GM23338 (cell line): ENCODE results near the gene KIF17. TPM values are rescaled to one million over a fixed set of nuclear protein-coding genes. Genes with fewer than 3 reads are reported as not detected.

Source experiments
- ATAC-seq: fragments of 200-7000 bp; cut with Tn5 transposase; 3 replicates; pipeline ENCODE4 v1.9.1; 2020
- DNase-seq: peaks from one replicate; pipeline ENCODE4 v3.0.0-alpha.2; 2015; ENCODE audit warnings: low spot score
- H2AFZ ChIP-seq: fragments of 200-600 bp; sonication (generic); 2 replicates; pipeline ENCODE4 v1.8.0; 2016; ENCODE audit warnings: antibody characterized with exemption, mild to moderate bottlenecking, moderate library complexity
- H3F3A ChIP-seq: fragments of 200-600 bp; sonication (generic); replicated peaks from 2 replicates; pipeline ENCODE4 v1.8.0; 2017; ENCODE audit warnings: antibody characterized with exemption, mixed run types, low read depth
- H3K27ac ChIP-seq: fragments of 200-600 bp; sonication (generic); 2 replicates; pipeline ENCODE4 v1.6.1; 2016; ENCODE audit warnings: low read depth
- H3K27me3 ChIP-seq: fragments of 200-600 bp; sonication (generic); 2 replicates; pipeline ENCODE4 v1.8.0; 2016; ENCODE audit warnings: mild to moderate bottlenecking, mixed run types, moderate library complexity; ENCODE audit not compliant: insufficient read depth
- H3K36me3 ChIP-seq: fragments of 200-600 bp; sonication (generic); 2 replicates; pipeline ENCODE4 v1.8.0; 2016; ENCODE audit warnings: mild to moderate bottlenecking; ENCODE audit not compliant: insufficient read depth
- H3K4me1 ChIP-seq: fragments of 200-600 bp; sonication (generic); 2 replicates; pipeline ENCODE4 v1.8.0; 2016; ENCODE audit warnings: mild to moderate bottlenecking, moderate library complexity; ENCODE audit not compliant: insufficient read depth
- H3K4me2 ChIP-seq: fragments of 200-600 bp; sonication (generic); 2 replicates; pipeline ENCODE4 v1.7.1; 2017; ENCODE audit warnings: mixed run types
- H3K4me3 ChIP-seq: fragments of 200-600 bp; sonication (generic); 2 replicates; pipeline ENCODE4 v1.6.1; 2016; ENCODE audit warnings: mixed run types
- H3K79me2 ChIP-seq: fragments of 200-600 bp; sonication (generic); replicated peaks from 2 replicates; pipeline ENCODE4 v1.8.0; 2017; ENCODE audit warnings: mild to moderate bottlenecking; ENCODE audit not compliant: insufficient read depth
- H3K9me2 ChIP-seq: fragments of 200-600 bp; sonication (generic); 2 replicates; pipeline ENCODE4 v1.8.0; 2017; ENCODE audit not compliant: insufficient read depth
- H4K20me1 ChIP-seq: fragments of 200-600 bp; sonication (generic); replicated peaks from 2 replicates; pipeline ENCODE4 v1.8.0; 2017; ENCODE audit warnings: mild to moderate bottlenecking; ENCODE audit not compliant: insufficient read depth
- H3K27ac Mint-ChIP-seq: 2 replicates; pipeline ENCODE4 v1.8.0; 2020; ENCODE audit warnings: inconsistent platforms, mild to moderate bottlenecking, moderate library complexity, mixed read lengths
- H3K27me3 Mint-ChIP-seq: 3 replicates; pipeline ENCODE4 v1.8.0; 2022; ENCODE audit warnings: low read depth, mild to moderate bottlenecking, moderate library complexity, mixed read lengths, inconsistent platforms; ENCODE audit not compliant: insufficient read depth, poor library complexity
- H3K36me3 Mint-ChIP-seq: 3 replicates; pipeline ENCODE4 v1.8.0; 2021; ENCODE audit warnings: low read depth, mild to moderate bottlenecking, inconsistent platforms, moderate library complexity, mixed read lengths
- H3K4me1 Mint-ChIP-seq: 3 replicates; pipeline ENCODE4 v1.8.0; 2020; ENCODE audit warnings: mild to moderate bottlenecking, inconsistent platforms, mixed read lengths
- H3K4me3 Mint-ChIP-seq: 3 replicates; pipeline ENCODE4 v1.8.0; 2021; ENCODE audit warnings: moderate library complexity, mild to moderate bottlenecking, inconsistent platforms, mixed read lengths
- H3K9me3 Mint-ChIP-seq: 3 replicates; pipeline ENCODE4 v1.8.0; 2020; ENCODE audit warnings: moderate library complexity, mild to moderate bottlenecking, inconsistent platforms, mixed read lengths
- CREB1 ChIP-seq: fragments of 250-450 bp; sonication (Bioruptor Pico); IDR thresholded peaks from 2 replicates; pipeline ENCODE4 v1.5.0; 2020; ENCODE audit warnings: low read depth, mild to moderate bottlenecking, moderate library complexity
- EZH2 ChIP-seq: fragments of 200-600 bp; sonication (generic); IDR thresholded peaks from one replicate; pipeline ENCODE4 v1.8.0; 2017; ENCODE audit warnings: antibody characterized with exemption, mild to moderate bottlenecking, low read depth; ENCODE audit not compliant: unreplicated experiment
- EZH2phosphoT487 ChIP-seq: fragments of 200-600 bp; sonication (generic); IDR thresholded peaks from one replicate; pipeline ENCODE4 v1.8.1; 2018; ENCODE audit warnings: antibody characterized with exemption; ENCODE audit not compliant: unreplicated experiment
- JUNB ChIP-seq: IDR thresholded peaks from one replicate; pipeline ENCODE4 v1.6.1; 2016; ENCODE audit warnings: antibody characterized with exemption; ENCODE audit not compliant: unreplicated experiment
- NANOG ChIP-seq: IDR thresholded peaks from 2 replicates; pipeline ENCODE4 v1.6.1; 2016; ENCODE audit warnings: antibody characterized with exemption, borderline replicate concordance
- POLR2AphosphoS5 ChIP-seq: IDR thresholded peaks from 2 replicates; pipeline ENCODE4 v1.6.1; 2016; ENCODE audit warnings: antibody characterized with exemption, low read depth
- STAT1 ChIP-seq: IDR thresholded peaks from one replicate; pipeline ENCODE4 v1.6.1; 2016; ENCODE audit warnings: antibody characterized with exemption; ENCODE audit not compliant: unreplicated experiment
- ZNF114 ChIP-seq: fragments of 250-450 bp; sonication (Bioruptor Pico); IDR thresholded peaks from 2 replicates; pipeline ENCODE4 v1.5.0; 2020; ENCODE audit warnings: mild to moderate bottlenecking, moderate library complexity
- ZNF331 ChIP-seq: fragments of 250-450 bp; sonication (Bioruptor Pico); IDR thresholded peaks from 2 replicates; pipeline ENCODE4 v1.5.0; 2020; ENCODE audit warnings: low read depth, mild to moderate bottlenecking, moderate library complexity
- polyA plus RNA-seq: library from polyadenylated mRNA; unstranded; fragments of >200 nt; fragmentation: Nextera tagmentation; extraction: Ambion mirVana; gene quantifications from 2 replicates; pipeline ENCODE4 v1.2.1, GENCODE V29; 2016
- total RNA-seq: library from RNA; depleted of rRNA; stranded (reverse); fragments of >200 nt; shearing (Covaris generic); gene quantifications from 2 replicates; pipeline ENCODE4 v1.2.3, GENCODE V29; 2014
- TF ChIP-seq, protein P1 (sequence below), 2 experiments: fragments of 200-600 bp in 1 of 2; sonication (generic) in 1 of 2; conservative IDR thresholded peaks; 2 replicates each; pipeline versions ENCODE4 v1.5.1 to v1.6.1; 2016 to 2017; ENCODE audit warnings: antibody characterized with exemption in 2 of 2, low read depth in 2 of 2, mild to moderate bottlenecking in 2 of 2, moderate library complexity in 1 of 2
- TF ChIP-seq, protein P2 (sequence below): IDR thresholded peaks from 2 replicates; pipeline ENCODE4 v1.6.1; 2016; ENCODE audit warnings: antibody characterized with exemption
- TF ChIP-seq, protein P3 (sequence below): IDR thresholded peaks from one replicate; pipeline ENCODE4 v1.6.1; 2018; ENCODE audit warnings: antibody characterized with exemption; ENCODE audit not compliant: unreplicated experiment

KIF17 gene
- total and polyA plus RNA-seq, 2 experiments from 2014 or later = 5.9 to 18.6 TPM

DNA sequence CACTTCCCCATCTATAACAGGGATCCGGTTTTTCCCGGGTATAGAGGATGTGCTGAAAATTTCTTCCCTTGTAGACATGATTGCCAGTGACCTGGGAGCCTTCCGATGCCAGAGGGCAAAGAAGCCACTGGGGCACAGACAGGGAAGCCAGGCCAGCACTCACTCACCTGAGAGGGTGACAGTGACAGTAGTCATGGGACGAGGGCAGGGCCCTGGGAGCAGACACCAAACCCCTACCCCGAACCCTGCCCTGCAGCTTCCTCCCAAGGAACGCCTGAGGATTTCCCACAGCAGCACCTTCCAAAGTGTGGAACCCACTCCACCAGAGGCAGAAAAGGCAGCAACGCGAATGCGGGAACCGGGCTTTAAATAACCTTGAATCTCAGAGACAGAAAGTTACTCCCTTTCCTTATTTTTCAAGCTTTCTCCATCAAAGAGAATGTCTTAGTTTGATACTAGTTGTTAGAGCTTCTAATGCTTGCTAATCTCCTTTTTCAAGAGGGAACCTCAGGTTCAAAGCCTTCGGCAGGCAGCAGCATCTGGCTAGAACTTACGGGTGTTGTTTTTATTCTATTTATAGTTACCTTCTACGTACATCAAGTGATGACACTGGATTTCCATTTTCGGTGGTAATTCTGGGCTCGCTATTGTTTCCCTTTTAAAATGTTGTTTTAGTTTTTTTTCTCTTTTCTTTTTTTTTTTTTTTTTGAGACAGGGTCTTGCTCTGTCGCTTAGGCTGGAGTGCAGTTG, 59.5 kb downstream of the KIF17 start (continued):
- TF ChIP-seq, protein P1, sequence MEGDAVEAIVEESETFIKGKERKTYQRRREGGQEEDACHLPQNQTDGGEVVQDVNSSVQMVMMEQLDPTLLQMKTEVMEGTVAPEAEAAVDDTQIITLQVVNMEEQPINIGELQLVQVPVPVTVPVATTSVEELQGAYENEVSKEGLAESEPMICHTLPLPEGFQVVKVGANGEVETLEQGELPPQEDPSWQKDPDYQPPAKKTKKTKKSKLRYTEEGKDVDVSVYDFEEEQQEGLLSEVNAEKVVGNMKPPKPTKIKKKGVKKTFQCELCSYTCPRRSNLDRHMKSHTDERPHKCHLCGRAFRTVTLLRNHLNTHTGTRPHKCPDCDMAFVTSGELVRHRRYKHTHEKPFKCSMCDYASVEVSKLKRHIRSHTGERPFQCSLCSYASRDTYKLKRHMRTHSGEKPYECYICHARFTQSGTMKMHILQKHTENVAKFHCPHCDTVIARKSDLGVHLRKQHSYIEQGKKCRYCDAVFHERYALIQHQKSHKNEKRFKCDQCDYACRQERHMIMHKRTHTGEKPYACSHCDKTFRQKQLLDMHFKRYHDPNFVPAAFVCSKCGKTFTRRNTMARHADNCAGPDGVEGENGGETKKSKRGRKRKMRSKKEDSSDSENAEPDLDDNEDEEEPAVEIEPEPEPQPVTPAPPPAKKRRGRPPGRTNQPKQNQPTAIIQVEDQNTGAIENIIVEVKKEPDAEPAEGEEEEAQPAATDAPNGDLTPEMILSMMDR (conservative IDR thresholded peaks at IDR 0.05; ENCODE audit: low read depth in 2 of 2) = no peak
- TF ChIP-seq NANOG (no peak), EZH2 (no peak), ZNF114 (no peak), EZH2phosphoT487 (no peak), STAT1 (no peak), POLR2AphosphoS5 (no peak)
- TF ChIP-seq, protein P2, sequence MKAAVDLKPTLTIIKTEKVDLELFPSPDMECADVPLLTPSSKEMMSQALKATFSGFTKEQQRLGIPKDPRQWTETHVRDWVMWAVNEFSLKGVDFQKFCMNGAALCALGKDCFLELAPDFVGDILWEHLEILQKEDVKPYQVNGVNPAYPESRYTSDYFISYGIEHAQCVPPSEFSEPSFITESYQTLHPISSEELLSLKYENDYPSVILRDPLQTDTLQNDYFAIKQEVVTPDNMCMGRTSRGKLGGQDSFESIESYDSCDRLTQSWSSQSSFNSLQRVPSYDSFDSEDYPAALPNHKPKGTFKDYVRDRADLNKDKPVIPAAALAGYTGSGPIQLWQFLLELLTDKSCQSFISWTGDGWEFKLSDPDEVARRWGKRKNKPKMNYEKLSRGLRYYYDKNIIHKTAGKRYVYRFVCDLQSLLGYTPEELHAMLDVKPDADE = no peak
- TF ChIP-seq, protein P3, sequence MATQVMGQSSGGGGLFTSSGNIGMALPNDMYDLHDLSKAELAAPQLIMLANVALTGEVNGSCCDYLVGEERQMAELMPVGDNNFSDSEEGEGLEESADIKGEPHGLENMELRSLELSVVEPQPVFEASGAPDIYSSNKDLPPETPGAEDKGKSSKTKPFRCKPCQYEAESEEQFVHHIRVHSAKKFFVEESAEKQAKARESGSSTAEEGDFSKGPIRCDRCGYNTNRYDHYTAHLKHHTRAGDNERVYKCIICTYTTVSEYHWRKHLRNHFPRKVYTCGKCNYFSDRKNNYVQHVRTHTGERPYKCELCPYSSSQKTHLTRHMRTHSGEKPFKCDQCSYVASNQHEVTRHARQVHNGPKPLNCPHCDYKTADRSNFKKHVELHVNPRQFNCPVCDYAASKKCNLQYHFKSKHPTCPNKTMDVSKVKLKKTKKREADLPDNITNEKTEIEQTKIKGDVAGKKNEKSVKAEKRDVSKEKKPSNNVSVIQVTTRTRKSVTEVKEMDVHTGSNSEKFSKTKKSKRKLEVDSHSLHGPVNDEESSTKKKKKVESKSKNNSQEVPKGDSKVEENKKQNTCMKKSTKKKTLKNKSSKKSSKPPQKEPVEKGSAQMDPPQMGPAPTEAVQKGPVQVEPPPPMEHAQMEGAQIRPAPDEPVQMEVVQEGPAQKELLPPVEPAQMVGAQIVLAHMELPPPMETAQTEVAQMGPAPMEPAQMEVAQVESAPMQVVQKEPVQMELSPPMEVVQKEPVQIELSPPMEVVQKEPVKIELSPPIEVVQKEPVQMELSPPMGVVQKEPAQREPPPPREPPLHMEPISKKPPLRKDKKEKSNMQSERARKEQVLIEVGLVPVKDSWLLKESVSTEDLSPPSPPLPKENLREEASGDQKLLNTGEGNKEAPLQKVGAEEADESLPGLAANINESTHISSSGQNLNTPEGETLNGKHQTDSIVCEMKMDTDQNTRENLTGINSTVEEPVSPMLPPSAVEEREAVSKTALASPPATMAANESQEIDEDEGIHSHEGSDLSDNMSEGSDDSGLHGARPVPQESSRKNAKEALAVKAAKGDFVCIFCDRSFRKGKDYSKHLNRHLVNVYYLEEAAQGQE = no peak

DNA sequence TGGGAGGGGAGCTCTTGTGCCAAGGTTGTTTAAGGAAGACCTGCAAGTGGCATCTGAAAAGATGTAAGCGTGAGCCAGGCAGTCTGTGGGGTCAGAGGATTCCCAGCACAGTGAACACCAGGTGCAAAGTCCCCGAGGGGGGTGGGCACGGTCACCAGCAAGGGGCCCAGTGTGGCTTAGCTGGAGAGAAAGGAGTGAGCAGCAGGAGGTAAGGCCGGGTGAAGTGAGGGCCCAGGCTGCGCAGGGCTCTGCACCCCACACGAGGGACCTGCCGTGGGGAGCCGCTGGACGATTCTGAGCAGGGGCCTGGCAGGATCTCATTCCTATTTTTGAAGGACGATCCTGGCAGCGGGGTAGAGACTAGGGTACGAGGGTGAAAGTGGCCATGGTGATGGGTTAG, 60.8 kb downstream of the KIF17 start:
- H3K36me3 ChIP-seq = peaks cover 23% of the 10 kb centered on the region; the same call in 1 of the 2 replicates
- peaks cover 10% of the 10 kb centered on the region for H3K4me1 Mint-ChIP-seq
- TF ChIP-seq CREB1 (no peak), NANOG (no peak), POLR2AphosphoS5 (no peak), STAT1 (no peak), ZNF331 (CRISPR knock-in tag) (no peak), JUNB (no peak), EZH2 (no peak)
- TF ChIP-seq, protein P3 = no peak
- TF ChIP-seq, protein P2 = no peak
- TF ChIP-seq, protein P1 (conservative IDR thresholded peaks at IDR 0.05; ENCODE audit: low read depth in 2 of 2) = no peak

More for the DNA sequence above, 60.8 kb downstream of the KIF17 start:
- Mint-ChIP-seq H3K9me3 (no peaks in the 10 kb centered on the region), H3K4me3 (no peak overlapping the region), H3K36me3 (peaks cover 73% of the 10 kb centered on the region), H3K27ac (no peak overlapping the region), H3K27me3 (peaks cover 11% of the 10 kb centered on the region)
- Histone ChIP-seq H2AFZ (no peak overlapping the region), H3K9me2 (no peaks in the 10 kb centered on the region), H3K4me3 (no peak overlapping the region), H3K79me2 (peaks cover 50% of the 10 kb centered on the region), H3K4me2 (no peak overlapping the region), H3F3A (0 out of 2 replicates have a peak, but pooled peaks cover 18% of the 10 kb centered on the region), H4K20me1 (peaks cover 23% of the 10 kb centered on the region), H3K4me1 (peaks cover 9% of the 10 kb centered on the region), H3K27ac (no peak overlapping the region), H3K27me3 (no peaks in the 10 kb centered on the region)
- no peak for DNase-seq
- no peak for ATAC-seq
